GM21723 (cell line): ENCODE data around the gene RCC2.
"Not testable (repeated sequence)": the region's sequence is repeated elsewhere in the genome, so short reads cannot be mapped to it uniquely, and the experiment has no call there.

Experiments
- ATAC-seq: cut with Tn5 transposase; IDR thresholded peaks from one replicate; pipeline ENCODE4 v1.9.1; 2021; ENCODE audit warnings: mild to moderate bottlenecking, moderate library complexity; ENCODE audit not compliant: unreplicated experiment

Gene RCC2

DNA sequence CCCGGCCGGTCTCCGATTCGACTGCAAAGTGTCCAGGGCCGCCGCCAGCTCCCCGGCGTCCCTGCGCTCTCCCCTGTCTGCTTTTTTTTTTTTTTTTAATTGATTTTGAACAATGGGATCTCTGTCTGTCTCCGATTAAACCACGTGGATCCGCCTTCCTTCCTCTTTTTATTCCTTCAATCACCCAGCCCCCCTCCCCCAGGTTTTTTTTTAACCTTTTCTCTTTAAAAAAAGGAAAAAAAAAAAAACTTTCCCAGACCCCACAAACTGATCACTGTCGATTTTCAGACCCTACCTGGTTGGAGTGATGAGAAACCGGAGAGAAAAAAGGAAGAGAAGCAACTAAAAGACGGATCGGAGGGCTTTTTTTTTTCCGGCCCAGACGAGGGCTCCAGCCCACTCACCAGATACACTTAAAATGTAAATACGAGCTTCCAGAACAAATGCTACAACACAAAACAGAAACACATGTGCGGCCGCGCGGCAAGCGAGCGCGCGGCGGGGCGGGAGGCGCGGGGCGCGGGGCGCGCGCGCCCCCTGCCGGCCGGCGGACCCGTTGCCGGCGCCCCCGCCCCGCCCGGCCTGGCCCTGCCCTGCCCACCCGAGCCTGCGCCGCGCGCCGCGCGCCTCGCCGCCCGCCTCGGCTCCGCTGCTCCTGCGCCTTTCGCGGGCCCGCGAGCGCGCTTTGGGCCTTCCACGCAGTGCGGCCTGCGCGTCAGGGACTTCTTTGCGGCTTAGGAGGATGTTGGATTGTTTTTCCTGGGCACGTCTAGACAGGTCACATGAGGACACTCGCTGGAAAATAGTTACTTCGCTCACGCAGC is at the start of gene RCC2:
Gene RCC2 (minus strand): TSS at position 428 of the 824 bp plus-strand sequence. CDS start 1,163 bp downstream, outside the sequence.
- no peak for ATAC-seq

DNA sequence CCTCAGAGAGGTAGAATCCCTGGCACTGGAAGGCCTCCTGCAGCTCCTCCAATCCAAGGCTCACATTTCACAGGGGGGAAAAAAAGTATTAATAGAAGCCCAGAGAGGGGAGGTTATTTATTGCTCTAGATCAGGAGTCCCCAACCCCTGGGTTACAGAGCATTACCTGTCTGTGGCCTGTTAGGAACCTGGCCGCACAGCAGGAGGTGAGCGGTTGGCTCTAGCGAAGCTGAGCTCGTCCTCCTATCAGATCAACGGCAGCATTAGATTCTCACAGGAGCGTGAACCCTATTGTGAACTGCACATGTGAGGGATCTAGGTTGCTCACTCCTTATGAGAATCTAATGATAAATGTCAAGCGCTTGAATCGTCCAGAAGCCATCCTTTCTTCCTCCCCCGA is 46.8 kb upstream of the RCC2 start:
- no peak for ATAC-seq

DNA sequence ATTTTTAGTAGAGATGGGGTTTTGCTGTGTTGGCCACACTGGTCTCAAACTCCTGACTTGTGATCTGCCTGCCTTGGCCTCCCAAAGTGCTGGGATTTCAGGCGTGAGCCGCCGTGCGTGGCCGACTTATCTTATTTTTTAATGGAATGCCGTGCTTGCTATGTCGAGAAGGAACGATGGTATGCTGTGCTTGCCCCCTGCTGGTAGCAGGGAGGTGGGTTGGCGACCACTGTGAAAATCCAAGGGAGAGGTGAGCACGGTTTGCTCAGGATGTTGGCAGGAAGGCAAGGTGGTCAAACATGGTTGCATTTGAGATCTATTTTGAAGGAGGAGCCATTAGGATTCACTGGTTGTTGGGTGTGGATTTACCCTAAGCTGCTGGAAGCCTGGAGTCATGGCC is 45.8 kb upstream of the RCC2 start:
- no peak for ATAC-seq

DNA sequence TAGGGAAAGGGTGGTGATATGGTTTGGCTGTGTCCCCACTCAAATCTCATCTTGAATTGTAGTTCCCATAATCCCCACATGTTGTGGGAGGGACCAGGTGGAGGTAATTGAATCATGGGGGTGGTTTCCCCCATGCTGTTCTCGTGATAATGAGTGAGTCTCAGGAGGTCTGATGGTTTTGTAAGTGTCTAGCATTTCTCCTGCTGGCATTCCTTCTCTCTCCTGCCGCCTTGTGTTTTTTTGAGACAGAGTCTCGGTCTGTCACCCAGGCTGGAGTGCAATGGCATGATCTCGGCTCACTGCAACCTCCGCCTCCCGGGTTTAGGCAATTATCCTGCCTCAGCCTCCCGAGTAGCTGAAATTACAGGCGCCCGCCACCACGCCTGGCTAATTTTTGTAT is 42.5 kb upstream of the RCC2 start:
- ATAC-seq = not testable (repeated sequence)

DNA sequence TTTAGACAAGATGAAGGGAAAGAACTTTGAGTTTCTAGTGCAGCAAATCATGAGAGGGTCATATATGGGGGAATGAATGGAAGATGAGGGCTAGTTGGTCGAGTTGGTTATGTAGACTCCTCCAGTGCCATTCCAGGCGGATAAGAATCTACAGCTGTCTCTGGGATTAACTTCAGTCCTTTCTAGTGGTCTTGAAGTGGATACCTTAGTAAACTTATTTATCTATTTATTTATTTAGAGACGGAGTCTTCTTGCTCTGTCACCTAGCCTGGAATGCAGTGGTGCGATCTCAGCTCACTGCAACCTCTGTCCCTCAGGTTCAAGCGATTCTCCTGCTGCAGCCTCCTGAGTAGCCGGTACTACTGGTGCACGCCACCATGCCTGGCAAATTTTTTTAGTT is 41.4 kb upstream of the RCC2 start:
- no peak for ATAC-seq

DNA sequence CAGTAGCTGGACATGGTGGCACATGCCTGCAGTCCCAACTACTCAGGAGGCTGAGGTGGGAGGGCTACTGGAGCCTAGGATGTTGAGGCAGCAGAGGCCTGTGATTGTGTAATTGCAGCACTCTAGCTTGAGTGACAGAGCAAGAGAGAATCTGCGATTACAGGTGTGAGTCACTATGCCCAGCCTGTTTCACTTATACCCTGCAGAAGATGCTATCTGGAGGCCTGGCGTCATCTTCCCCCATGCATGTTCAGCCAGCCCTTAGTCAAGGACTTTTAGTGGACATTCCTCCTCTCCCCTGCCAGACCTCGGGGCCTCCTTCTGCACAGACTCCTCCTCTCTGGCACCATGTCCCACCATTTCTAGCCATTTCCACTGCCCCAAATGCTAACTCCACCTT is 36.3 kb upstream of the RCC2 start:
- no peak for ATAC-seq

DNA sequence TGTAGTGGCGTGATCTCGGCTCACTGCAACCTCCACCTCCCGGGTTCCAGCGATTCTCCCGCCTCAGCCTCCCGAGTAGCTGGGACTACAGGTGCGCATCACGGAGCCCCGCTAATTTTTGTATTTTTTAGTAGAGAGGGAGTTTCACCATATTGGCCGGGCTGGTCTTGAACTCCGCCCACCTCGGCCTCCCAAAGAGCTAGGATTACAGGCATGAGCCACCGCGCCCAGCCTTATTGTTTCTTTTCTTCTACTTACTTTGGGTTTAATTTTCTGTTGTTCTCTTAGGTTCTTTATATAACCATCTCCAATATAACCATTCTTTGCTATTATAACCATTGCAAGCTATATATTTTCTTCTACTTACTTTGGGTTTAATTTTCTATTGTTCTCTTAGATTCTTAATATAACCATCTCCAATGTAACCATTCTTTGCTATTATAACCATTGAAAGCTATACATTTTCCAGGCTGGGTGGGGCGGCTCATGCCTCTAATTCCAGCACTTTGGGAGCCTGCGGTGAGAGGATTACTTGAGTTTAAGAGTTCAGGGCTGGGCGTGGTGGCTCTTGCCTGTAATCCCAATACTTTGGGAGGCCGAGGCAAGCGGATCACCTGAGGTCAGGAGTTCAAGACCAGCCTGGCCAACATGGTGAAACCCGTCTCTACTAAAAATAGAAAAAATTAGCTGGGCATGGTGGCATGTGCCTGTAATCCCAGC is 35.5 kb upstream of the RCC2 start:
- ATAC-seq = not testable (repeated sequence)

DNA sequence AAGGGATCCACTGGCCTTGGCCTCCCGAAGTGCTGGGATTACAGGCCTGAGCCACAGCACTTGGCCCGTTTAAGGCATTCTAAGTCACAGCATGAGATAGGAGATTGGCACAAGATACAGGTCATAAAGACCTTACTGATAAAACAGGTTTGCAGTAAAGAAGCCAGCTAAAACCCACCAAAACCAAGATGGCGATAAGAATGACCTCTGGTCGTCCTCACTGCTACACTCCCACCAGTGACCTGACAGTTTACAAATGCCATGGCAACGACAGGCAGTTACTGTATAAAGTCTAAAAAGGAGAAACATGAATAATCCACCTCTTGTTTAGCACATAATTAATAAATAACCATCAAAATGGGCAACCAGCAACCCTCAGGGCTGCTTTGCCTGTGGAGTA is 33.3 kb upstream of the RCC2 start:
- ATAC-seq = no peak

DNA sequence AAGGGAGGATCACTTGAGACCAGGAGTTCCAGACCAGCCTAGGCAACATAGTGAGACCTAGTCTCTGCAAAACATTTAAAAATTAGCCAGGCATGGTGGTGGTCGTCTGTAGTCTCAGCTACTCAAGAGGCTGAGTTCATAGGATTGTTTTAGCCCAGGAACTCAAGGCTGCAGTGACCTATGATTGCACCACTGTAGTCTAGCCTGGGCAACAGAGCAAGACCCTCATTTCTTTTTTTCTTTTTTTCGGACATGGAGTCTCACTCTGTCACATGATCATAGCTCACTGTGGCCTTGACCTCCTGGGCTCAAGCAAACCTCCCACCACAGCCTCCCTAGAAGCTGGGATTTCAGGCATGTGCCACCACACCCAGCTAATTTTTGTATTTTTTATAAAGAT is 31.9 kb upstream of the RCC2 start:
- no peak for ATAC-seq

DNA sequence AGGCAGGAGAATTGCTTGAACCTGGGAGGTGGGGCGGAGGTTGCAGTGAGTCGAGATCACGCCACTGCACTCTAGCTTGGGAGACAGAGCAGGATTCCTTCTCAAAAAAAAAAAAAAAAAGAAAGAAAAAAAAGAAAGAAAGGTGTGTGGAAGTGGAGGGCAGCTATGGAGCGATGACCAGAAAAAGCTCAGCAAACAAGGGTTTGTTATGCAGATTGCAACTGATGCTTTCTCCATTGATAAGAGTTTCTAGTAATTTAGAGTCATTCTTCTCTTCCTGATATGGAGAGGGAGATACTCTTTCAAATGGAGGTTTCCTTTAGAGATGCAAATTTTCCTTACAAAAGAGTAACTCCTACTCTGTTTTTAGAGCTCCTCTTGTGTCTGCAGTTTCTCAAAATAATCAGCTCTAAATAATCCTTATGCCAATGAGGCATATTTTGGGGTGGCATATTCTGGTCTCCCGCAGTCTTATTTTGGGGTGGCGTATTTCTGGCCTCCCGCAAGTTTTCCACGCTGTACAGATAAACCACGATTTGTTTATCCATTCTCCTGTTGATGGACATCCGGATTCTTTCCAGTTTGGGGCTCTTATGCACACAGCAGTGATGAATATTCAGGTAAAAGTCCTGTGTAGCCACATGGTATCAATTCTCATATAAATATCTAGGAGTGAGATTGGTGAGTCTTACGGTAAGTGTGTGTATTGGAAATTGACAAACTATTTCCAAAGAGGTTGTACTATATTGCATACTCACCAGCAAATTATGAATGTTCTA is 30.7 kb upstream of the RCC2 start:
- no peak for ATAC-seq

DNA sequence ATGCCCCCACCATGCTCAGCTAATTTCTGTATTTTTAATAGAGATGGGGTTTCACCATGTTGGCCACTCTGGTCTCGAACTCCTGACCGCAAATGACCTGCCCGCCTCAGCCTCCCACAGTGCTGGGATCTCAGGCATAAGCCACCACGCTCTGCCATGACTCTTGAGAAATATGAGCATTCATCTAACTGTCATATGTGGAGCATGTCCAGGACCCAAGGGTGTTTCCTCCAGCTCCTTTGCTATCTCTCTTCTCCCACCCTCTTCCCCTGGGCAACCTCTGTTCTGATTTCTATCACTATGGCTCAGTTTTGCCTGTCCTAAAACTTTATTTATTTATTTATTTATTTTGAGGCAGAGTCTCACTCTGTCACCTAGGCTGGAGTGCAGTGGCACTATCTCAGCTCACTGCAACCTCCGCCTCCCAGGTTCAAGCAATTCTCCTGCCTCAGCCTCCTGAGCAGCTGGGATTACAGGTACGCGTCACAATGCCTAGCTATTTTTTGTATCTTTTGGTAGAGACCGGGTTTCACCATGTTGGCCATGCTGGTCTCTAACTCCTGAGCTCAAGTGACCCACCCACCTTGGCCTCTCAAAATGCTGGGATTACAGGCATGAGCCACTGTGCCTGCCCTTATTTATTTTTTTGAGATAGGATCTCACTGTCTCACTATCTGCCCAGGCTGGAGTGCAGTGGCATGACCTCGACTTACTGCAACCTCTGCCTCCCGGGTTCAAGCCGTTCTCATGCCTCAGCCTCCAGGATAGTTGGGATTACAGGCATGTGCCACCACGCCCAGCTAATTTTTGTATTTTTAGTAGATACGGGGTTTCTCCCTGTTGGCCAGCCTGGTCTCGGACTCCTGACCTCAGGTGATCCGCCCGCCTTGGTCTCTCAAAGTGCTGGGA is 29.1 kb upstream of the RCC2 start:
- not testable (repeated sequence) for ATAC-seq

DNA sequence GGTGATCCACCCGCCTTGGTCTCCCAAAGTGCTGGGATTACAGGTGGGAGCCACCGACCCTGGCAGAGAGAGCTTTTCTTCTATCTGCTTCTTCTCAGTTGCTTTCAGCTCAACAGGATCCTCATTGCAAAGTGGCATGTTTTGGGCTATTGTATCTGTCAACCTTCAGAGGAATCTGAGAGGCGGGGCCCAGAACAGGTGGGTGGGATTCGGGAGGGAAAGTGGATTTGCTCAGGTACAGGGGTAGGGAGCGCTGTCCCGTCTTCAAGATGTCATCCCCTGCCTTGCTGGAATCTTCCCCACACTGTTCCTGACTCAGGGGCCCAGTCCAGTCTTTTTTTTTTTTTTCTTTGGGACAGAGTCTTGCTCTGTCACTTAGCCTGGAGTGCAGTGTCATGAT is 26.9 kb upstream of the RCC2 start:
- ATAC-seq = no peak

DNA sequence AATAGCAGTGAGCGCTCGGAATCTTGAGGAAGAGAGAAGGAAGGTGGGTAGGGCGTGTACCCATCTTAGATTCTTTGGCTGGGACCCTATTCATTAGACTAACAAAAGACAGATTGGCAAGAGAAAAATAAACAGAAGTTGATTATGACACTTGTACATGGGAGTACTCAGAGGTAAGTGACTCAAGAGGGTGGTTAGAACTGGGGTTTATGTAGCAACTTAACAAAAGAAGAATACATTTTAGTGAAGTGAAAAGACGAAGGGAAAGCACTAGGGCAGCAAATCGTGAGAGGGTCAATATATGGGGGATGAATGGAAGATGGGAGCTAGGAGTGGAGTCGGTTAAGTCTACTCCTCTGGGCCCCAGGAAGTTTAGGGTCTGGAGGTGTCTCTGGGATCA is 25.8 kb upstream of the RCC2 start:
- no peak for ATAC-seq

DNA sequence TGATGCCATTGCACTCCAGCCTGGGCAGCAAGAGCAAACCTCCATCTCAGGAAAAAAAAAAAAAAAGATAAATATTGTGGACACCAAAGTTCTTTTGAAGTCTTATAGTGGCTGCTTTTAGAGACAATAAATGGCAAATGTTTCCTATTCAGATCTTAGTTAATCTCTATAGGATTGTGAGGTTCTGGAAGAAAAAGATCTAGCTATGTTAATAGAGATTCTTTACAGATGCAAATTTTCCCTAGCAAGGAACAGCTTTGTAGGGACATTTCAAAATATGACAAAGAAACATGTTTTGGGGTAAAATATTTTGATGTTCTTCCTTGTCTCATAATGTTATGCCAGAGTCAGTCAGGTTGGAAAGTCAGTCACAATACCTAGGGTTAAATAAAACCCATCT is 24.5 kb upstream of the RCC2 start:
- ATAC-seq = no peak

DNA sequence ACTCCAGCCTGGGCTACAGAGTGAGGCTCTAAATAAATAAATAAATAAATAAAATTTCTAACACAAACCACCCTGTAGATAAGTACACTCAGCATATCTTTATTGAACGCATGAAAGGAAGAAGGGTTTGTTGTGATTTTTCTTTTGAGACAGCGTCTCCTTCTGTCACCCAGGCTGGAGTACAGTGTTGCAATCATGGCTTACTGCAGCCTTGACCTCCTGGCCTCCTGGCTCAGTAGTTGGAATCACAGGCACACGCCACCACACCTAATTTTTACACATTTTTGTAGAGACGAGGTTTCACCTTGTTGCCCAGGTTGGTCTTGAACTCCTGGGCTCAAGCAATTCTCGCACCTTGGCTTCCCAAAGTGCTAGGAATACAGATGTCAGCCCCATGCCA is 23.2 kb upstream of the RCC2 start:
- ATAC-seq = no peak

DNA sequence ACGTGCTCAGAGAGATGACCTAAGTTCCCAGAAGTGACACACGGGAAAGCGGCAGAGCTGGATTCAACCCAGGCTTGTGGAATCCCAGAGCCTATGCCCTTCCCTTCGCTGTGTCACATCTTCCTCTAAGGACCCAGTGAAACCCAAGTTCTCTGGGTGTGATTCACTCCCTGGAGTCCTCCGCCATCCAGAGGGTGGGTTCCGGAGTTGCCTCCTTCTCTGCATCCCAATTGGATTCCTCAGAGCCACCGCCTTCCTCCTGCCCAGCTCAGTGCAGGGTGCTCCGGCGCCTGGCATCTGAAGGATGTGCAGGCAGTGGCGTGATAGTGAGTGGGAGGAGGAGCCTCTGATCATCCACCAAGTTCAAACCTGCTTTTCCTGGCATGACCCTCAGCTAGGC is 20.7 kb upstream of the RCC2 start:
- ATAC-seq = no peak

DNA sequence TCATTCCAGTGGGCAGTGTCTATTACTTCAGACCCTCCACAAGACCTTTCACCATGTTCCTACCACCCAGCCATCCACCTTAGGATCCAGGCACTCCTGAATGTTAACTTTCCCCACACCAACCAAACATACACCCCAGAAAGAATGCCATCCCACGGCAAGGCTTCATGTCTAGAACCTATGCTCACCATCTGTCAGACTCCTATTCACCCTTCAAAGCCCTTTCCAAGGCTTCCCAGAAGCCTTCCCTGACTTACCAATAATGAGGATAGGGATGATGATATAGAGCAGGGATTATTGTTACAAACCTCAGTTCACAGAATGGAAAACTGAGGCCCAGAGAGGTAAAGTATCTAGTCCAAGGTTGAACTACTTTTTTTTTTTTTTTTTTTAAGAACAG is 19.3 kb upstream of the RCC2 start:
- no peak for ATAC-seq

DNA sequence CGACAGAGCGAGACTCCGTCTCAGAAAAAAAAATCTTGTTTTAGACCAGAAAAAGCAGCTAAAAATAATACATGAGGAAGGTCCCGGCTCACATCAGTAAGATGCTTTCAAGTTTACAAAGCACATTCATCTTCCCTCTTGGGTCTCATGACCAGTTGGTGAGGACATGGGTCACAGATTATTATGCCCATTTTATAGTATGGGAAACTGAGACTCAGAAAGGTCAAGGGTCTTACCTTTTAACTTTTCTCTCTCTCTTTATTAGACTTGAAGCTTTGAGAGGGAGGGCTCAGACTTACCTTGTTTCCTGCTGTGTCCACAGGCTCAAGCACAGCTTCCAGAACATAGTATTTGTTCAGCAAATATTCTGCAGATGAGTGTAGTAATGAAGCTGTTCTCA is 13.2 kb upstream of the RCC2 start:
- ATAC-seq = no peak

DNA sequence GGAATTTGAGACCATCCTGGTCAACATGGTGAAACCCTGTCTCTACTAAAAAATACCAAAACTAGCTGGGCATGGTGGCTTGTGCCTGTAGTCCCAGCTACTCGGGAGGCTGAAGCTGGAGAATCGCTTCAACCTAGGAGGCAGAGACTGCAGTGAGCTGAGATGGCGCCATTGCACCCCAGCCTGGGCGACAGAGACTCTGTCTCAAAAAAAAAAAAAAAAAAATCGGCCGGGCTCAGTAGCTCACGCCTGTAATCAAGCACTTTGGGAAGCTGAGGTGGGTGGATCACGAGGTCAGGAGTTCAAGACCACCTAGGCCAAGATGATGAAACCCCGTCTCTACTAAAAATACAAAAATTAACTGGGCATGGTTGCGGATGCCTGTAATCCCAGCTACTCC is 12.7 kb upstream of the RCC2 start:
- not testable (repeated sequence) for ATAC-seq

DNA sequence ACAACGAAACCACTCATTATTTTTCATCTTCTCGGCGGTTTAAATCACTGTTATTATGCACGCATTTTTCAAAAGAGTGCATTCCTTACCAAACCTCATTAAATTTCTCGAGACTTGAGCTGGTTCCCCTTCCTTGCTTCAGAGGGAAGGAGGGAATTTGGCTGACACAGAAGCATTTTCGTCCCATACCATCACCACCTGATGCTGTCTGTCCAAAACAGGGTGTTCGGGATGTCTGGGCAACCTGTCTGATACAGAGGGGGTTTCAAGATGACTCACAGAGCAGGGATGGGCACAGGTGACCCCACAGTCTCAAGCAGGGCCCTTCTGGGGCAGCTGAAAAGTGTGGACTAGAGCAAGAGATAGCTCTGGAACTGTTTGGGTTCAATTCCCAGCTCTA is 12.3 kb upstream of the RCC2 start:
- no peak for ATAC-seq
